HepG2 (cell line): Measurements from ENCODE around the gene SERTAD2. TPM values are rescaled to one million over a fixed set of nuclear protein-coding genes. Genes with fewer than 3 reads are reported as not detected.

ENCODE experiments used
- CEBPB ChIP-seq: IDR thresholded peaks from 2 replicates; pipeline ENCODE4 v1.6.1; 2011; ENCODE audit warnings: low read depth, low read length, improper control_type of control experiment, borderline replicate concordance
- CENPX ChIP-seq: sonication (generic); formaldehyde crosslinking; IDR thresholded peaks from 2 replicates; pipeline ENCODE4 v1.9.0; 2021; ENCODE audit warnings: mild to moderate bottlenecking, missing genetic modification reagents, moderate library complexity
- DNMT3B ChIP-seq: conservative IDR thresholded peaks from 2 replicates; pipeline ENCODE4 v1.6.1; 2016; ENCODE audit warnings: missing biosample characterization, control low read depth
- DR1 ChIP-seq: sonication (generic); formaldehyde crosslinking; IDR thresholded peaks from 2 replicates; pipeline ENCODE4 v1.8.0; 2021; ENCODE audit warnings: mild to moderate bottlenecking, missing genetic modification reagents, inconsistent platforms
- GPN1 ChIP-seq: sonication (generic); formaldehyde crosslinking; IDR thresholded peaks from 2 replicates; pipeline ENCODE4 v1.5.1; 2020; ENCODE audit warnings: missing genetic modification reagents, borderline replicate concordance
- IKZF1 ChIP-seq: fragments of 450-650 bp; IDR thresholded peaks from 2 replicates; pipeline ENCODE4 v1.7.1; 2016
- MLXIP ChIP-seq: sonication (generic); formaldehyde crosslinking; IDR thresholded peaks from 2 replicates; pipeline ENCODE4 v1.9.0; 2021; ENCODE audit warnings: missing genetic modification reagents, borderline replicate concordance
- NFIB ChIP-seq: sonication (generic); formaldehyde crosslinking; IDR thresholded peaks from 2 replicates; pipeline ENCODE4 v1.9.0; 2021; ENCODE audit warnings: missing genetic modification reagents, mild to moderate bottlenecking, borderline replicate concordance
- NFYC ChIP-seq: IDR thresholded peaks from 2 replicates; pipeline ENCODE4 v1.6.1; 2016; ENCODE audit warnings: missing genetic modification reagents, missing compliant biosample characterization
- PHF20 ChIP-seq: sonication (generic); formaldehyde crosslinking; IDR thresholded peaks from 2 replicates; pipeline ENCODE4 v1.5.0; 2020; ENCODE audit warnings: mild to moderate bottlenecking, missing genetic modification reagents
- PRDM15 ChIP-seq: sonication (generic); formaldehyde crosslinking; IDR thresholded peaks from 2 replicates; pipeline ENCODE4 v1.4.0; 2020; ENCODE audit warnings: missing genetic modification reagents
- RAD21 ChIP-seq: fragments of 450-650 bp; formaldehyde crosslinking; IDR thresholded peaks from 2 replicates; pipeline ENCODE4 v1.5.0; 2020; ENCODE audit warnings: mild to moderate bottlenecking
- SOX13 ChIP-seq, 3 experiments: fragments of 450-650 bp in 1 of 3; sonication (generic) in 1 of 3; formaldehyde crosslinking in 1 of 3; IDR thresholded peaks in 2 of 3; conservative IDR thresholded peaks in 1 of 3; 2 replicates each; pipeline versions ENCODE4 v1.5.0 to v1.6.1; 2016 to 2020; ENCODE audit warnings: antibody characterized with exemption in 1 of 3, mild to moderate bottlenecking in 1 of 3, missing compliant biosample characterization in 1 of 3, missing genetic modification reagents in 1 of 3, moderate library complexity in 1 of 3
- SSRP1 ChIP-seq: IDR thresholded peaks from 2 replicates; pipeline ENCODE4 v1.6.1; 2016; ENCODE audit warnings: control low read depth
- ZFP91 ChIP-seq: sonication (generic); formaldehyde crosslinking; IDR thresholded peaks from 2 replicates; pipeline ENCODE4 v1.9.0; 2022; ENCODE audit warnings: missing genetic modification reagents, mild to moderate bottlenecking, borderline replicate concordance
- ZNF292 ChIP-seq: sonication (generic); formaldehyde crosslinking; IDR thresholded peaks from 2 replicates; pipeline ENCODE4 v1.8.1; 2022; ENCODE audit warnings: mild to moderate bottlenecking, low read depth, missing genetic modification reagents, borderline replicate concordance
- ZNF331 ChIP-seq: sonication (generic); formaldehyde crosslinking; IDR thresholded peaks from 2 replicates; pipeline ENCODE4 v1.4.0; 2020; ENCODE audit warnings: missing genetic modification reagents
- ZNF430 ChIP-seq: sonication (generic); formaldehyde crosslinking; IDR thresholded peaks from 2 replicates; pipeline ENCODE4 v1.9.0; 2021; ENCODE audit warnings: mild to moderate bottlenecking, missing genetic modification reagents
- ZNF431 ChIP-seq: sonication (generic); formaldehyde crosslinking; IDR thresholded peaks from 2 replicates; pipeline ENCODE4 v1.9.0; 2022; ENCODE audit warnings: missing genetic modification reagents, low read depth, mild to moderate bottlenecking, borderline replicate concordance
- ZNF605 ChIP-seq: sonication (generic); formaldehyde crosslinking; IDR thresholded peaks from 2 replicates; pipeline ENCODE4 v1.8.0; 2022; ENCODE audit warnings: mild to moderate bottlenecking, missing genetic modification reagents
- ZNF761 ChIP-seq: sonication (generic); formaldehyde crosslinking; conservative IDR thresholded peaks from 2 replicates; pipeline ENCODE4 v1.4.0; 2020; ENCODE audit warnings: mild to moderate bottlenecking, missing genetic modification reagents
- polyA plus RNA-seq, 8 experiments: library from polyadenylated mRNA; depleted of rRNA in 3 of 8; stranded (reverse) in 7 of 8; unstranded in 1 of 8; fragments of >200 nt; fragmentation: Illumina TruSeq in 4 of 8; extraction: Trizol in 4 of 8; gene quantifications; 2 replicates each; pipeline versions ENCODE4 v1.2.1 to v1.2.3, GENCODE V29; 2011 to 2016; ENCODE audit warnings: low read depth in 4 of 8, missing spikeins in 1 of 8, mixed read lengths in 1 of 8; ENCODE audit not compliant: insufficient read depth in 1 of 8
- total RNA-seq, 5 experiments: library from RNA; depleted of rRNA; stranded (reverse); fragments of >200 nt; fragmentation: Illumina TruSeq; extraction: Trizol; gene quantifications; 2 replicates each; pipeline ENCODE4 v1.2.3, GENCODE V29; 2016; ENCODE audit warnings: low read depth in 1 of 5

The SERTAD2 gene
- total and polyA plus RNA-seq, 2 of the 13 experiments (the other 11 are each of a cell fraction or from before 2014, with no cell fraction given), result 6.7 to 22.6 TPM

GRCh38 chr2:64606479-64607363 is 47.0 kb downstream of the SERTAD2 start (continued):
- TF ChIP-seq ZFP91 (CRISPR knock-in tag) (peak; percentile 40), ZNF761 (CRISPR knock-in tag) (0 out of 2 replicates have a peak, but pooled peaks have one; percentile 55), MLXIP (CRISPR knock-in tag) (no peak), NFYC (CRISPR knock-in tag) (peak; percentile 81), DNMT3B (no peak; the same call in 1 of the 2 replicates), ZNF605 (CRISPR knock-in tag) (no peak), PHF20 (CRISPR knock-in tag) (0 out of 2 replicates have a peak, but pooled peaks have one; percentile 30), DR1 (CRISPR knock-in tag) (no peak), SOX13 (IDR thresholded peaks at IDR 0.05) (no peak), SOX13 (CRISPR knock-in tag; conservative IDR thresholded peaks at IDR 0.05 in 1 of 2, IDR thresholded peaks at IDR 0.05 in 1 of 2) (no peak; a peak in 1 of 4 replicates), GPN1 (CRISPR knock-in tag) (no peak), PRDM15 (CRISPR knock-in tag) (no peak), CENPX (CRISPR knock-in tag) (no peak), RAD21 (CRISPR knock-in tag) (peak; percentile 26; the same call in 1 of the 2 replicates), CEBPB (no peak), SSRP1 (CRISPR knock-in tag) (no peak), ZNF331 (CRISPR knock-in tag) (peak; percentile 21; the same call in 1 of the 2 replicates), ZNF292 (peak; percentile 62; the same call in 1 of the 2 replicates), NFIB (CRISPR knock-in tag) (no peak), IKZF1 (no peak), ZNF430 (CRISPR knock-in tag) (0 out of 2 replicates have a peak, but pooled peaks have one; percentile 33), ZNF431 (CRISPR knock-in tag) (0 out of 2 replicates have a peak, but pooled peaks have one; percentile 40)
